ENCODE results near the gene MEF2B.

DNA sequence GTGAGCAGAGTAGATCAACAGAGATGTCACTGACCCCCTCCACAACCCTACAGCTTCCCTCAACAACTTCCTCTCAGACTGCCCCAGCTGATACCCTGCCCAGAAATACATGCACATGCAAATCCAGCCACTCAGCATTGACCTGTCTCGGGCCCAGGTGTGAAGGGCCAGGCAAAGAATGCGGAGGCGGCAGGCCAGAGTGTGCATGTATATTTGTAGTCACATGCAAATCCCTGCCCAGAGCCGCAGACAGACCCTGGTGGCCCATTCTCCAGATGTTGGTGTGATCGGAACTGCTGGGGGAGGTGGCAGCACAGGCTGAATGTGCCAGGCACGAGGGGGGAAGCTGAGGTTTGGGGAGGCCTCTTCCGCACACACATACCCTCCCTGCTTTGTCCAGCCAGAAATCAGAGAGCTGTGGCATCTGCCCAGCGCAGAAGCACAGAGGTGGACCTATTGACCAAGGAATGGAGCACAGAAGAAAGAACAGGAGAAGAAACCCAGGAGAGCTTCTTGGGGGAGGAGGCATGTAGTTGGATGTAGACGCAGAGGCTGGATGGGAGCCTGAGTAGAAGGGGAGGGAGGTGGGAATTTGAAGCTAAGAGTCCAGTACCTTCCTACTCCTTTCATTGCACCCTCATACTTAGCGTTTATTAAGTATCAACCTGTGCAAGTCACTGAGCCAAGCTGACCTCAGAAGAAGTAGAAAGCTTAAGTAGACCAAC is 14.4 kb downstream of the MEF2B start:
- TF ChIP-seq POLR2A (IDR thresholded peaks at IDR 0.05) (no peak), EP300 (IDR thresholded peaks at IDR 0.05) (no peak), POLR2AphosphoS5 (IDR thresholded peaks at IDR 0.05) (no peak)
- TF ChIP-seq, protein P1, sequence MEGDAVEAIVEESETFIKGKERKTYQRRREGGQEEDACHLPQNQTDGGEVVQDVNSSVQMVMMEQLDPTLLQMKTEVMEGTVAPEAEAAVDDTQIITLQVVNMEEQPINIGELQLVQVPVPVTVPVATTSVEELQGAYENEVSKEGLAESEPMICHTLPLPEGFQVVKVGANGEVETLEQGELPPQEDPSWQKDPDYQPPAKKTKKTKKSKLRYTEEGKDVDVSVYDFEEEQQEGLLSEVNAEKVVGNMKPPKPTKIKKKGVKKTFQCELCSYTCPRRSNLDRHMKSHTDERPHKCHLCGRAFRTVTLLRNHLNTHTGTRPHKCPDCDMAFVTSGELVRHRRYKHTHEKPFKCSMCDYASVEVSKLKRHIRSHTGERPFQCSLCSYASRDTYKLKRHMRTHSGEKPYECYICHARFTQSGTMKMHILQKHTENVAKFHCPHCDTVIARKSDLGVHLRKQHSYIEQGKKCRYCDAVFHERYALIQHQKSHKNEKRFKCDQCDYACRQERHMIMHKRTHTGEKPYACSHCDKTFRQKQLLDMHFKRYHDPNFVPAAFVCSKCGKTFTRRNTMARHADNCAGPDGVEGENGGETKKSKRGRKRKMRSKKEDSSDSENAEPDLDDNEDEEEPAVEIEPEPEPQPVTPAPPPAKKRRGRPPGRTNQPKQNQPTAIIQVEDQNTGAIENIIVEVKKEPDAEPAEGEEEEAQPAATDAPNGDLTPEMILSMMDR (IDR thresholded peaks at IDR 0.05): no peak
